Keratinocyte (primary cell): Measurements from ENCODE around the gene PREP. TPM values are rescaled to one million over a fixed set of nuclear protein-coding genes. Genes with fewer than 3 reads are reported as not detected.

Experiments
- DNase-seq: peaks from one replicate; pipeline ENCODE4 v3.0.0-alpha.2; 2011; ENCODE audit warnings: low read depth, missing footprints, low spot score
- FAIRE-seq: peaks from 2 replicates; lab custom pipeline; 2011; peaks lifted over from hg19 to GRCh38; lab: Jason Lieb, UNC
- H2AFZ ChIP-seq: 2 replicates; pipeline ENCODE4 v1.6.0; 2012; ENCODE audit warnings: low read length, control low read depth, inconsistent platforms; ENCODE audit not compliant: control insufficient read depth
- H3K27ac ChIP-seq: 2 replicates; pipeline ENCODE4 v1.5.1; 2011; ENCODE audit warnings: low read length; ENCODE audit not compliant: control insufficient read depth, insufficient read depth
- H3K27me3 ChIP-seq: 3 replicates; pipeline ENCODE4 v1.6.0; 2011; ENCODE audit warnings: low read length; ENCODE audit not compliant: control insufficient read depth, insufficient read depth; ENCODE audit errors: extremely low read depth
- H3K36me3 ChIP-seq, 2 experiments: 2 replicates in 1 of 2; 3 replicates in 1 of 2; pipeline ENCODE4 v1.5.1; 2011; ENCODE audit warnings: low read length in 2 of 2, mild to moderate bottlenecking in 1 of 2; ENCODE audit not compliant: control insufficient read depth in 2 of 2, insufficient read depth in 2 of 2; ENCODE audit errors: extremely low read depth in 1 of 2
- H3K4me1 ChIP-seq: 3 replicates; pipeline ENCODE4 v1.5.1; 2011; ENCODE audit warnings: low read length; ENCODE audit not compliant: control insufficient read depth, insufficient read depth; ENCODE audit errors: extremely low read depth
- H3K4me2 ChIP-seq: 3 replicates; pipeline ENCODE4 v1.6.0; 2011; ENCODE audit warnings: low read depth, low read length; ENCODE audit not compliant: control insufficient read depth, insufficient read depth; ENCODE audit errors: extremely low read depth
- H3K4me3 ChIP-seq, 3 experiments: fragments of 200-600 bp in 1 of 3; sonication (generic) in 1 of 3; 2 replicates in 2 of 3; 3 replicates in 1 of 3; pipeline ENCODE4 v1.5.1; 2011 to 2016; ENCODE audit warnings: low read length in 3 of 3, mild to moderate bottlenecking in 3 of 3, control low read depth in 2 of 3, inconsistent platforms in 1 of 3, low read depth in 1 of 3, mixed read lengths in 1 of 3, mixed run types in 1 of 3, moderate library complexity in 1 of 3; ENCODE audit not compliant: control insufficient read depth in 2 of 3, insufficient read depth in 2 of 3; ENCODE audit errors: extremely low read depth in 1 of 3
- H3K79me2 ChIP-seq: 2 replicates; pipeline ENCODE4 v1.6.0; 2012; ENCODE audit warnings: low read length; ENCODE audit not compliant: control insufficient read depth, insufficient read depth
- H3K9ac ChIP-seq: 3 replicates; pipeline ENCODE4 v1.6.0; 2011; ENCODE audit warnings: low read length; ENCODE audit not compliant: control insufficient read depth, insufficient read depth; ENCODE audit errors: extremely low read depth
- H3K9me1 ChIP-seq: 3 replicates; pipeline ENCODE4 v1.6.0; 2011; ENCODE audit warnings: low read length; ENCODE audit not compliant: control insufficient read depth, insufficient read depth; ENCODE audit errors: extremely low read depth
- H3K9me3 ChIP-seq: 2 replicates; pipeline ENCODE4 v1.5.1; 2012; ENCODE audit warnings: low read depth, low read length; ENCODE audit not compliant: control insufficient read depth
- H4K20me1 ChIP-seq: 3 replicates; pipeline ENCODE4 v1.6.0; 2011; ENCODE audit warnings: low read length; ENCODE audit not compliant: control insufficient read depth, insufficient read depth; ENCODE audit errors: extremely low read depth
- CTCF ChIP-seq, 3 experiments: IDR thresholded peaks in 1 of 3; conservative IDR thresholded peaks in 1 of 3; optimal IDR thresholded peaks in 1 of 3; 2 replicates in 2 of 3; 3 replicates in 1 of 3; pipeline versions ENCODE3 to v1.5.1; 2011; ENCODE audit warnings: low read length in 3 of 3, mild to moderate bottlenecking in 3 of 3, moderate library complexity in 2 of 3, control low read depth in 1 of 3, inconsistent platforms in 1 of 3; ENCODE audit not compliant: insufficient read depth in 2 of 3; ENCODE audit errors: extremely low read depth in 1 of 3
- EZH2 ChIP-seq: IDR thresholded peaks from one replicate; pipeline ENCODE4 v1.6.1; 2012; ENCODE audit warnings: inconsistent platforms, mild to moderate bottlenecking, low read length, moderate library complexity
- dilution Hi-C: fragments of 300-500 bp; cut with MboI; formaldehyde crosslinking; loops from one replicate; pipeline ENCODE4 v1.7.0; 2020; ENCODE audit warnings: low sequenced_read_pairs; ENCODE audit not compliant: extremely low pct_ligation_motif_present
- polyA plus RNA-seq, 5 experiments: library from polyadenylated mRNA; depleted of rRNA in 3 of 5; stranded (reverse) in 3 of 5; stranded (forward) in 1 of 5; unstranded in 1 of 5; fragments of >200 nt; gene quantifications; 1 replicate in 1 of 5; 2 replicates in 3 of 5; 3 replicates in 1 of 5; pipeline versions ENCODE4 v1.2.1 to v1.2.3, GENCODE V29; 2011 to 2012; ENCODE audit warnings: missing spikeins in 2 of 5, low read depth in 1 of 5, low replicate concordance in 1 of 5

The PREP gene
- polyA plus RNA-seq, 1 donor (not counting 4 experiments of a cell fraction or from before 2014, with no cell fraction given), result 48.3 TPM

GRCh38 chr6:105375797-105376196, 27.1 kb downstream of the PREP start:
- no peak for FAIRE-seq
- Histone ChIP-seq H3K4me1 (peaks cover 32% of the 10 kb centered on the region), H3K9me3 (no peaks in the 10 kb centered on the region), H3K4me2 (no peak overlapping the region), H3K79me2 (peaks cover 31% of the 10 kb centered on the region), H3K36me3 (peaks cover 4 to 16% of the 10 kb centered on the region in 2 experiments), H2AFZ (no peak overlapping the region), H4K20me1 (no peaks in the 10 kb centered on the region), H3K27me3 (no peaks in the 10 kb centered on the region), H3K9me1 (no peaks in the 10 kb centered on the region), H3K27ac (no peak overlapping the region), H3K9ac (no peak overlapping the region), H3K4me3 (no peak overlapping the region)
- dilution Hi-C loops, result no loop called here
- DNase-seq, result no peak
- TF ChIP-seq EZH2 (no peak), CTCF (optimal IDR thresholded peaks at IDR 0.05 in 1 of 3, IDR thresholded peaks at IDR 0.05 in 1 of 3, conservative IDR thresholded peaks at IDR 0.05 in 1 of 3; ENCODE audit: extremely low read depth in 1 of 3, insufficient read depth in 2 of 3, low read length in 3 of 3) (no peak)

GRCh38 chr6:105374010-105374420, 28.9 kb downstream of the PREP start:
- H3K27ac ChIP-seq, result peak overlapping the region; percentile 89
- H3K79me2 ChIP-seq, result peaks cover 20% of the 10 kb centered on the region
- H3K9me3 ChIP-seq, result no peaks in the 10 kb centered on the region
- DNase-seq, result peak; percentile 76
- peaks cover 32% of the 10 kb centered on the region for H3K4me1 ChIP-seq
- peak overlapping the region; percentile 61 for H3K4me2 ChIP-seq
- FAIRE-seq, result peak; percentile 71
- no peak overlapping the region for H2AFZ ChIP-seq
- H3K4me3 ChIP-seq, result peak overlapping the region in 2 of 3 experiments; percentile 49 to 60
- no peak for TF ChIP-seq CTCF (optimal IDR thresholded peaks at IDR 0.05 in 1 of 3, IDR thresholded peaks at IDR 0.05 in 1 of 3, conservative IDR thresholded peaks at IDR 0.05 in 1 of 3; ENCODE audit: extremely low read depth in 1 of 3, insufficient read depth in 2 of 3, low read length in 3 of 3)
- TF ChIP-seq EZH2, result no peak
- H3K9me1 ChIP-seq, result no peaks in the 10 kb centered on the region
- dilution Hi-C loops, result no loop called here
- H3K27me3 ChIP-seq, result no peaks in the 10 kb centered on the region
- H3K9ac ChIP-seq, result peak overlapping the region; percentile 38
- H3K36me3 ChIP-seq, result peaks cover 2 to 16% of the 10 kb centered on the region in 2 experiments
- H4K20me1 ChIP-seq, result no peaks in the 10 kb centered on the region
